ENCODE results near the gene FKBP5.
A peak's percentile ranks its signal among the peaks of the same experiment; 100 is the strongest.

FKBP5 gene

GRCh38 chr6:35605600-35605999, 83.1 kb downstream of the FKBP5 start:
- Histone ChIP-seq H3K36me3 (replicated peaks) (no peaks in the 10 kb centered on the region), H3K27me3 (replicated peaks) (no peaks in the 10 kb centered on the region), H3K27ac (peak overlapping the region; percentile 73), H3K4me3 (ENCODE audit: low read depth, low read length) (no peak overlapping the region)
- no peak for TF ChIP-seq CTCF (IDR thresholded peaks at IDR 0.05; ENCODE audit: low read depth, low read length, missing control alignments)
- DNase-seq, result no peak
- in situ Hi-C loops (cut with HindIII; ENCODE audit: low pct_ligation_motif_present, low sequenced_read_pairs), result no loop called here

GRCh38 chr6:35603326-35604202, 85.2 kb downstream of the FKBP5 start:
- no peak for TF ChIP-seq CTCF (IDR thresholded peaks at IDR 0.05; ENCODE audit: low read depth, low read length, missing control alignments)
- Histone ChIP-seq H3K36me3 (replicated peaks) (no peaks in the 10 kb centered on the region), H3K27ac (peak overlapping the region; percentile 86), H3K4me3 (ENCODE audit: low read depth, low read length) (no peak overlapping the region), H3K27me3 (replicated peaks) (no peaks in the 10 kb centered on the region)
- no peak for DNase-seq
- in situ Hi-C loops (cut with HindIII; ENCODE audit: low pct_ligation_motif_present, low sequenced_read_pairs), result no loop called here

- Histone ChIP-seq H3K27ac (peak overlapping the region; percentile 86), H3K36me3 (replicated peaks) (no peaks in the 10 kb centered on the region), H3K4me3 (ENCODE audit: low read depth, low read length) (no peak overlapping the region), H3K27me3 (replicated peaks) (no peaks in the 10 kb centered on the region)
- no peak for TF ChIP-seq CTCF (IDR thresholded peaks at IDR 0.05; ENCODE audit: low read depth, low read length, missing control alignments)
- in situ Hi-C loops (cut with HindIII; ENCODE audit: low pct_ligation_motif_present, low sequenced_read_pairs), result no loop called here
- DNase-seq, result peak; percentile 40
Measured at GRCh38 chr6:35602133-35602946, 86.4 kb downstream of the FKBP5 start.

- peak overlapping the region; percentile 15 for H3K4me3 ChIP-seq (ENCODE audit: low read depth, low read length)
- H3K36me3 ChIP-seq (replicated peaks), result no peaks in the 10 kb centered on the region
- no peaks in the 10 kb centered on the region for H3K27me3 ChIP-seq (replicated peaks)
- DNase-seq, result peak; percentile 91
- peak overlapping the region; percentile 86 for H3K27ac ChIP-seq
- in situ Hi-C loops (cut with HindIII; ENCODE audit: low pct_ligation_motif_present, low sequenced_read_pairs), result no loop called here
- no peak for TF ChIP-seq CTCF (IDR thresholded peaks at IDR 0.05; ENCODE audit: low read depth, low read length, missing control alignments)
Measured at GRCh38 chr6:35601331-35602132, 87.2 kb downstream of the FKBP5 start.

GRCh38 chr6:35600659-35601125, 88.0 kb downstream of the FKBP5 start:
- TF ChIP-seq CTCF (IDR thresholded peaks at IDR 0.05; ENCODE audit: low read depth, low read length, missing control alignments), result no peak
- no peak overlapping the region for H3K4me3 ChIP-seq (ENCODE audit: low read depth, low read length)
- no peak for DNase-seq
- in situ Hi-C loops (cut with HindIII; ENCODE audit: low pct_ligation_motif_present, low sequenced_read_pairs), result no loop called here
- H3K36me3 ChIP-seq (replicated peaks), result no peaks in the 10 kb centered on the region
- no peaks in the 10 kb centered on the region for H3K27me3 ChIP-seq (replicated peaks)
- peak overlapping the region; percentile 86 for H3K27ac ChIP-seq
